GM21526 (cell line): ENCODE measurements around the gene APOL6.

Experiments
- ATAC-seq: cut with Tn5 transposase; IDR thresholded peaks from one replicate; pipeline ENCODE4 v1.9.1; 2021; ENCODE audit warnings: moderate library complexity; ENCODE audit not compliant: unreplicated experiment, low FRiP score

The APOL6 gene, protein sequence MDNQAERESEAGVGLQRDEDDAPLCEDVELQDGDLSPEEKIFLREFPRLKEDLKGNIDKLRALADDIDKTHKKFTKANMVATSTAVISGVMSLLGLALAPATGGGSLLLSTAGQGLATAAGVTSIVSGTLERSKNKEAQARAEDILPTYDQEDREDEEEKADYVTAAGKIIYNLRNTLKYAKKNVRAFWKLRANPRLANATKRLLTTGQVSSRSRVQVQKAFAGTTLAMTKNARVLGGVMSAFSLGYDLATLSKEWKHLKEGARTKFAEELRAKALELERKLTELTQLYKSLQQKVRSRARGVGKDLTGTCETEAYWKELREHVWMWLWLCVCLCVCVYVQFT

DNA sequence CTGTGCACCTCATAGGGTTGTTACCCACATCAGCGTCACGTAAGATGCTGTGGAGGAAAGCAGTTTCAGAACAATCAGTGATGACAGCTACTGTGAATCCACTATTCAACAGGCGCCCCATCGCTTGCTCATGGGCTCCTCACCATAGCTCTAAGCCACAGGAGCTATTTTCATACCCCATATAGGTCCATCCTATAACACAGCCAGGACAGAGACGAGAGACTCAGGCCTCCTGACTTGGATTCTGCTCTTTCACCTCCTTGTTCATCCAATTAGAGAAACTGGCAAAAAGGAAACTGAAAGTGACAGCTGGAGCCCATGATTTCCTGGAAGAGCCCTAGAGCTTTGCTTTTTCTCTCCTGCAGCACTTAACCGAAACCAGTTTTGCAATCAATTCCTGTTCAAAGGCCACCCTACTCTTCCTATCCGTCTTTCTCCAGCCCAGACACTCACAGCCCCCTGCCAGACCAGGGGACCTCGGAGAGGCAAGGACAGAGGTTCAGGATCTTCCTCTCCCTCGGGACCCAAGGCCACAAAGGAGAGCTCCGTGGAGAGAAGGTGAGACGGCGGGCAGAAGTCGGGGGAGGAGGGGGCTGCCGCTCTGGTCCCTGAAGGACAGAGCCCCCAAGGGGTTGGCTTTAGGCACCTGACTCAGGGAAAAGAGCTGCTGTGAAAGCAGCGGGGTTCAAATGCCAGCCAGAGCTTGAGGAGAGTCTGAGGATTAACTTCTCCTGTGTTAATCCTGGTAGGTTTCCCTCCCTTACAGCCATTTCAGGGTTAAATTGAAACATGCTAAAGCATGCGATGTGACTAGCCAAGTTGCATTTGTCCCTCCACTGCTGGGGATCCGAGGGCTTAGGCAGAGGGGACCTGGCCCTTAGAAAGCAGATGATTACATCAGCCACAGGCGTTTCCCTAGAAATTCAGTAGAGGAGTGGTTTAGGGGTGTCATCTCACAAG is at the start of gene APOL6:
APOL6 (plus strand) TSS at position 381 of the 960 bp plus-strand sequence. CDS start 7,980 bp downstream, outside the sequence.
- no peak for ATAC-seq

DNA sequence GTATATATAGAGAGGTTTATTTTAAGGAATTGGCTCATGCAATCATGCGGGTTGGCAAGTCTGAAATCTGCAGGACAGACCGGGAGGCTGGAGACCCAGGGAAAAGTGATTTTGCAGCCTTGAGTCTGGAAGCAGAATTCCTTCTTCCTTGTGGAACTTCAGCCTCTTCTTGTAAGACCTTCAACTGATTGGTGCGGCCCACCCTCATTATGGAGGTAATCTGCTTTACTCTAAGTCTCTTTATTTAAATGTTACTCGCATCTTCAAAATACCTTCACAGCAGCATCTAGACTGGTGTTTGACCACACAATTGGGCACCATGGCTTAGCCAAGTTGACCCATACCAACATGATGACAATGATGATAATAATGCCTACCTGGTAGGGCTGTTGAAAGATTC is 48.9 kb upstream of the APOL6 start:
- ATAC-seq, result no peak

DNA sequence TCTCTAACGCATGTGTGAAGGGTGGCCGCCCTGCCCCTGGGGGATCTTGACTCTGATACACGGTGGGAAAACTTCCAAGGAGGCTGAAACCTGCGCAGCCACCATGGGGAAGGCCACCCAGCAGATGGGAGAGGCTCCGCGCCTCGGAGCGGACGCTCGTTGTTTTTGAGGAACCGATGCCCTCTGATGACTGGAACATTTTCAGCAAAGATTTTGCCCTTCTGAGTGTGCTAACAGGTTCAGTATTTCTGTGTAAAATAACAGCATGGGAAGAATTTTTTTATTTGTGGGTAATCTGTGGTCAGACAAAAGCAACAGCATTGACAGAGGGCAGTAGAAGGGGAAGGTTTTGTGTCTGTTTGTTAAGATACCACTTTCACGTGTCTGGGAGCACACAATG is 47.8 kb upstream of the APOL6 start:
- no peak for ATAC-seq

DNA sequence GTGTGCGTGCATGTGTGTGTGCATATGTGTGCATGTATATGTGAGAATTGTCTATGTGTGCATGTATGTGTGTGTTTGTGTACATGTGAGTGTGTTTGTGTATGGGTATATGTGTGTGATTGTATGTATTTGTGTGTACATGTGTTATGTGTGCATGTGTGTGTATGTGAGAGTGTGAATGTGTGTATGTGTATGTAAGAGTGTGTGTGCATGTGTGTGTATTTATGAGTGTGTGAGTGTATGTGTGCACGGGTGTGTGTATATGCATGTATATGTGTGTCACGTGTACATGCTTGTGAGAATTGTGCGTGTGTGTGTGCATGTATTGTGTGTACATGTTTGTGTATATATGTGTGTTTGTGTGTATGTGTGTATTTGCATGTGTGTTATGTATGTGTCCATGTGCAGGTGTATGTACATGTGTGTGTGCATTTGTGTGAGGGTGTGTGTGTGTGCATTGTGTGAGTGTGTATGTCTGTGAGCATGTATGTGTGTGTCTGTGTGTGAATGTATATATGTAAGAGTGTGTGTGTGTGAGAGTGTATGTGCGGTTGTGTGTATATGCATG is 47.1 kb upstream of the APOL6 start:
- ATAC-seq, result no peak

DNA sequence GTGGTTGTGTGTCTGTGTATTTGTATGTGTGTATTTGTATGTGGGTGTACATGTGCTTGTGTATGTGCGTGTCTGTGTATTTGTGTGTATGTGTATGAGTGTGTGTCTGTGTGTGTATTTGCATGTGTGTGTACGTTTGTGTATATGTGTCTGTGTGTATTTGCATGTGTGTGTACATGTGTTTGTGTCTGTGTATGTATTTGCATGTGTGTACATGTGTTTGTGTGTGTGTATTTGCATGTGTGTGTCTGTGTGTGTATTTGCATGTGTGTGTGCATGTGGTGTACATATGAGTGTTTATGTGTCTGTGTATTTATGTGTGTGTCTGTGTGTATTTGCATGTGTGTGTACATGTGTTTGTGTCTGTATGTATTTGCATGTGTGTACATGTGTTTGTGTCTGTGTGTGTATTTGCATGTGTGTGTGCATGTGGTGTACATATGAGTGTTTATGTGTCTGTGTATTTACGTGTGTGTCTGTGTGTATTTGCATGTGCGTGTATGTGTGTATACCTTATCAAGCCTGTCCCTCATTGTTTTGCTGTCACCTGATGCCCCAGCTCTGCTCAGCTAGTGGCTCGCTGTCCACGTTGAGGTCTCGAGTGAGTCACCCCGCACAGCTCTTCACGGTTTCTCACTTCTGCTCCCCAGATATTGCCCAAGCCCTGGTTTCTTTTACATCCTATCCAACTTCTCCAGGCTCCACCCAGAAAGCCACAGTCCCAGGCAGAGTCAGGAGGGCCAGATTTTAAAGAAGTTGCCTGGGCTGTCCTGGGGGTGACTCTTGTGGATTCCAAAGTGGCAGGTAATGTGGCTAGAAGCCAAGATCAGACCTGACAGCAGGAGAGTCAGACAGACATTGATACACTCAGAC is 46.3 kb upstream of the APOL6 start:
- no peak for ATAC-seq

DNA sequence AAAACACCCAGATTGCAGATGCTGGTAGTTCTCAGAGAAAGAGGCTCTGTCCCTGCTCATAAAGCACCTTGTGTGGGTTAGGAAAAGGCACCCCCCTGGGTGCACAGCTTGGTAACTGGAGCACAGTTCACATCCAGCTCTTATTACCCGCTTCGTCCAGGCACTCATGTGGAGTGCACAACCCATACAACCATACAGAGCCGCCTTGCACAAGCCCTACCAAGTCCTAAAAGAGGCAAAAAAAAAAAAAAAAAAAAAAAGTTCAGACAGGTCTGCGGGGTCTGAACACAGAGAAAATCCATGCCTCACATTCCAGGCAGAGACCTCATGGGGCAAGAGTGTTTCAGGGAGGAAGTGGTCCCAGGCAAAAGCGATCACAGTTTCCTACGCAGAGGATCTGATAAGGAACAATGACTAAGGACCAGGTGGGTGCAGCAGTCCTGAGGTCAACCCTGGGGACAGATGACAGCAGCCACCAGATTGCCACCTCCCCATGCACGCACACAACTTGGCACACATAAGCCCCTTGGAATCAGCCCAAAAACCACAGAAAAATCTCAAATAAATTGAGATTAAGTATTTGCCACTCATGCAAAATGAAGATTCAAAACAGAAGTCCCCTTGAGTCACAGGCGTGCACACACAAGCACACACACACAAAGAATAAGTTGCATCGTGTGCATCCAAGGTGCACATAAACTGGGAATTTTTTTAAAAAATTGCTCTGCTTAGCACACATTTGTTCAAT is 43.5 kb upstream of the APOL6 start:
- ATAC-seq, result no peak

DNA sequence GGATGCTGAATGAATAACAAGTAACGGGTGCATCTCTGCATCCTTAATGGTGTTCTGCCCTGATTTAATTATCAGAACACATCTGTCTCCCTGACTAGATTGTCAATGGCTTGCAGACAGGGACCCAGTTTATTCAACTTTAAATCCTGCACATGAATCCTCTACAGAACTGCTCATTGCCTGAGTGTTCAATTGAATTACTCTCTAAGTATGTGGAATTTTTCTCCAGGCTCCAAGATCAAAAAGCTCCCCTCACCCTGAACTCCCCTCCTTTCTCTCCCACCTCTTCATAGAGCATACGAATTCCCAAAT is 42.9 kb upstream of the APOL6 start:
- no peak for ATAC-seq

DNA sequence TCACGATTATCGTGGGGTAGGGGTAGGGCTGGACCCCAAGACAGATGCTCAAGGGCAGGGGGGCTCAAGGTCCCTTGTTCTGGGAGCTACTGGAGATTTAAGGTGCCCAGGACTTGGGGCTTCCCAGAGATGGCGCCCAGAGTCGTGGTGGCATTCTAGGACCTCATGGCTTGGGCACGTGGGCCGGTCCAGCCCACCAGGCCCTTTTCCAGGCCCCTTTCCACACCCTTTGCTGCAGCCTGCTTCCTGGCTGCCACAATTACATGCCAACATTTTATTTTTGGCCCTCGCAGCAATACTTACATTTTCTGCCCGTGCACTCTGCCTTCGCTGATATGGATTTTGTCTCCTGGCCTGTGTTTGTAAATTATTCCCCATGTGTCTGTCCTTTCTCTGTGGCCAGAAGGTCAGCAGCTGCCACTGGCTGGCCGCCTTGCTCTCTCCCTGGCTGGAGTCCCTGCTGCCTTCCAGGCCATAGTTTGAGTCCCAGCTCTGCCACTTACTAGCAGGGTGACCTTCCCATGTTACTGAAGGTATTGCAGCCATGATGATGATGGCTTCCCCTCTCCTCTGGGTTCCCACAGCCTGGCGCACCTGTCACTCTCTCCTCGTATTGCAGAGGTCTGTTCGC is 42.3 kb upstream of the APOL6 start:
- no peak for ATAC-seq

DNA sequence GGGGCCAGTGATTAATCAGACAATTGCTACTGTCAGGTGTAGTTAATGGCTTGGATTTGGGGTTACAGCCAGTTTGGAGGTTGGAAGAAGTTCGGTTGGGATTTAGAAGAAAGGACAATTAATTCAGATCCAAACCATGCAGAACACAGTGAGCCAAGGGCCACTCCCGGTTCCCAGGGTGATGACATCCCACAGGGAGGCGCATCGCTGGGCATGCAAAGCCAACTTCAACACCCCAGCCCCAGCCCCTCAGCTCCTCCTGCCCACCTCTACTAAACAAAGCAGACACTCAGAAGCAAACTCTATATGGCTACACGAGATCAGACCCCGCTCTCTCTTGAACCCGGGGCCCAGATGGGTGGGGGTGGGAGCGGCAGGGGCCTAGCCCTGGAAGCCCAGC is 41.3 kb upstream of the APOL6 start:
- no peak for ATAC-seq

DNA sequence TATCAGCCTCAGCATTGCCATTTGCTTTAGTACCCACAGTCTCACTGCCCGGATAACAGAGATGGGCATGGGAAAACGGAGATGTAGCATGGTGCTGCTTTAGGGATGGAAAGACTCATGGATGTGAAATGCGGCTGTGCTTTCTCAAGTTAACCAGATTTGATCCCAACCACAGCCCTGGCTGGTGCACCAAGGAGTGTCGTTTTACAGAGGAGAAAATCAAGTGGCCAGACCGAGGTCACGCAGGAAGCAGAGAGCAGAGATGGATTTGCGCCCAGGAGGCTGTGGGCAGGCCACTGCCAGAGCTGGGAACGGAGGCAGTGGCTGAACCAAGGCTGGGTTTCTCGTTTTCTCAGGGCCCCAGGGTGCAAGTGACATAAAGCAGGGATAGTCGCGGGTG is 40.2 kb upstream of the APOL6 start:
- no peak for ATAC-seq

DNA sequence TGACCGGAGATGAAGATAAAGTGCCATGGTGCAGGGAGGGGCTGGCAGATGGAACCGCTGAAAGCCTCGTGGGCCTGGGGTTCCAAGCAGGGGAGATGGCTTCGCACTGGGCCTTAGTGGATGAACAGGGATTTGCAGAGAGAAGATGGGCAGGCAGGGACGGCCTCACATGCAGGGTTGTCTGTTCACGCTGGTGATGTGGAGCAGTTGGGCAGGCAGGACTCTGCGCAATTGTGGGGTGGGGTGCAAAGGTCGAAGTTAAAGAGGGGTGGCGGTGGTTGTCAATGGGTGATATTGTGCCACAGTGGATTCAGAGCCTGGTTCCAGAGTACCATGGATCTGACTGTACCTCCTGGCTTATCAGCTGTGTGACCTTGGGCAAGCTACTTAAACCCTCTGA is 39.0 kb upstream of the APOL6 start:
- no peak for ATAC-seq

DNA sequence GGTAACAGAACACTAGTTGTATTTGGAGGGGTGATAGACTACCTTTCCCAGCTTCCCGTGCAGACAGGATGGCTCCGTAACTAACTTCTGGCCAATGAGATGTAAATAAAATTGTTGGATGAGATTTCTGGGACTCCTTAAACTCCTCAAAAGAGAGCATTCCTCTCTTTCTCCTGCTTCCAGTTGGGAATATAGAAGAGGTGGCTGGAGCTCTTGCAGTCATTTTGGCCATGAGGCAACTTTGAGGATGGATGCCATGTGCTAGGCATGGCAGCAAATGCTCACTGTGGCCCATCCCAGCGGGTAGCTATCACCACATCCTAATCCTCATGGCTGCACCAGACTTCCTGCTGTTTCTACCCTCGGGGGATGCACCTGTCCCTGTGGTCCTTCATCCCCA is 38.5 kb upstream of the APOL6 start:
- no peak for ATAC-seq

DNA sequence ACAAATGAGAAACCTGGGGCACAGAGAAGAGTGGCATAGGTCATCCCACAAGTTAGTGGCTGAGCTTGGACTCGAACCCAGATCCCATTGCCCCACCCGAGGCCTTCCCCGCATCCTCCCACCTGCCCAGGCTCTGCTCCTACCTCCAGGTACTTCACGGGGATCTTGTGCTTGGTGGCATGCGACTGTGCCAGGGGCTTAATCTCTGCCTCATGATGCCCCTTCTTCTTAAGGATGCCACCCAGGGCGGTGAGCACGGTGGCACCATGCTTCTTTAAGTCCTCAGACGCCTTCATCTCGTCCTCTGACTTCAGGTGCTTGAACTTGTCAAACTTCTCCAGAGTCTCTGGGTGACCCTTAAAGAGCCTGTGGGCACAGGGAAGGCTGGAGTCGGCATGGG is 37.5 kb upstream of the APOL6 start:
- no peak for ATAC-seq

DNA sequence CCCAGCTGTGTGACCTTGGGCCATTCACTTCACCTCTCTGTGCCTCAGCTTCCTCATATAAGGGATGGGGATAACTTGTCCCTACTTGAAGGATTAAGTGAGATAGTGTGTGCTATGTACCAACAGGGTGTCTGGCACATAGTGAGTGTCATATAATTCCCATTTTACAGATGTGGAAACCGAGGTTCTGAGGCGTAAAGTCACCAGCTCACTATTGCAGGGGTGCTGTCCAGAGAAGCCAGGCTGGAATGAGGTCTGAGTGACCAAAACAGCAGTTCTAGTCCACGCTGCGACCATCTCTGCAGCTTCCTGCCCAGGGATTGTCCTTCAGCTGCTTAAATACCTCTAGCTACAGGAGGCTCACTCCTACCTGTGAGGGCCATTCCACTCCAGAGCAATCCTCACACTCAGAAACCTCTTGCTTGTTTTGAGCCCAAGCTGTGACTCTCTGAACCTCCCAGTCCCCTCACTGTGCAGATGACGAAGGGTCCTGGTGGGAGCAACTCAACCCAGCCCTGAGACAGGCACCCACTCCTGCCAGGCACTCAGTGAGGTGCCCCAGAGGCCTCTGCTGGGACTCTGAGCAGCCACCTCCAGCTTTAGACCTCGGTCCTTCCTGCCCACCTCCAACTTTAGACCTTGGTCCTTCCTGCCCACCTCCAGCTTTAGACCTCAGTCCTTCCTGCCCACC is 36.9 kb upstream of the APOL6 start:
- no peak for ATAC-seq

DNA sequence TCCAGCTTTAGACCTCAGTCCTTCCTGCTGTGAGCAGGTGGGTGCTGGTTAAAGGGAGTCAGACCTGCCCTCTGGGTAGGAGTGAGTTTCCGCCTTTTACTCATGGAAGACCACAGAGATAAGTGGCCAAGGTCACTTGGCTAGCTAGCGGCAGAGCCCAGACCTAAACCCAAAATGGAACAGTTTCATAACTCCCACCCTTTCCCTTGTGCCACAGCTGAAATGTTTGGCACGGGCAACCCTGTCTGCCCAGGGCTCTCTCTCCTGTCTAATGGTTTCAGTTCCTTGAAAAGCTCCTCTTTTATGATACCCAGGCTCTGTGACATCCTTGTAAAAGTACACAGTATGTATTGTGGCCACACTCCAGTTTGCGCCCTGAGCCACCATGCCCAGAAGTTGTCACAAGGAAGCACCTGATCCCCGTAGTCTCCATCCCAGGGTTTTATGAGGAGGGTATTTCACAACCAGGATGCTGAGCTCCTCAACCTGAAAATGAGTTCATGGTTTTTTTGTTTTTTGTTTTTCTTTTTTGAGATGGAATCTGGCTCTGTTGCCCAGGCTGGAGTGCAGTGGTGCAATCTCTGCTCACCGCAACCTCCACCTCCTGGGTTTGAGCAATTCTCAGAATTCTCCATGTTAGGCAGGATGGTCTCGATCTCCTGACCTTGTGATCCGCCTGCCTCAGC is 36.2 kb upstream of the APOL6 start:
- ATAC-seq, result no peak

DNA sequence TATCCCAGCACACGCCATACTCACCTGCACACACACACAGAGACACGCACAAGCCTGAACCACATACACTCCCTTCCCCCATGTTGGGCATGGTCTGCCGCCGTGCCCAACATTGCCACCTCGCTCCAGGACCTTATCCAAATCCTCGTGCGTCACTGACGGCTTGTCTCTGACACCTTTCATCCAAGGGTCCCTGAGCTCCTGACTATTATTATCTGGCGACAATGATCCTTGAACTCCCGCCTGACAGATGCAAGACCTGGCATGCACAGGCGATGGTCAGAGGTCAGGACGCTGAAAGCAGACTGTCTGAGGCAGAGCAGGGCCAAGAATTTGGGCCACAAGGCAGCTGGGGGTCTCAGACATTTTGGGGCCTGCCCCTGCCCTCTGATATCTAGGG is 35.3 kb upstream of the APOL6 start:
- ATAC-seq, result no peak

DNA sequence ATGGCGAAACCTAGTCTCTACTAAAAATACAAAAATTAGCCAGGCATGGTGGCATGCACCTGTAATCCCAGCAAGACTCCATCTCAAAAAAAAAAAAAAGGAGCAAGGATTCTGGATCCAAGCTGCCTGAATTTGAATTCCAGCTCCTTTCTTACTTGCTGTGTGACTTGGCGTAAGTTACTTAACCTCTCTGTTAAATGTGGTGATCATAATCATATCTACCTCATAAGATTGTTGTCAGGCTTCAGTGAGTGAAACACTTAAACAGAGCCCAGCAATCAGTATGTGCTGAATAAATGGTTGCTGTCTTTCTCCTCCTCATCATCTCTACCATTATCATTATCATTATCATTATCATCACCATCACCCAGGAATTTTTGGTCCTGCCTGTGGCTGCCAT is 33.8 kb upstream of the APOL6 start:
- ATAC-seq, result no peak

DNA sequence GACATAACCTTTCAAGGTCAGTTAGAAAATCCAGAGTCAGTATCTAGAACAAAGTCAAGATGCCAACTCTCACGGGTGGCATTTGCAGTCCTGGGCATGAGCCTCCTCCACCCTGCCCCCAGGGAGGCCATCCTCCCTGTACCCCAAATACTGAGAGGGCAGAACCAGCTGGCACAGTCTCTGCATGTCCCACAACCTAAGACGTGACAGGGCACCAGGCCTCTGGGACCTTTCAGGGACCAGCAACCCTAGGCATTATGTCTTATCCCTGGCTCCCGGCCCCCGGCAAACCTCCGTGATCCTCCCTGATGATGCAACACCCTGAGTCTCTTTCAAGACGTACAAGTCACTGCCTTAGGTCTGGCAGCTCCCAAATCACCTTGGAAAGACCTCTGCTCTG is 33.1 kb upstream of the APOL6 start:
- no peak for ATAC-seq
